HEK293 (cell line): Measurements from ENCODE around the gene DNAJC17.
A peak's percentile ranks its signal among the peaks of the same experiment; 100 is the strongest.

Experiments
- CTCF ChIA-PET: fragments of 350-600 bp; formaldehyde crosslinking; extraction: SDS; loops from one replicate; lab custom pipeline; 2021; ENCODE audit warnings: antibody characterized with exemption; lab: Yijun Ruan, JAX
- POLR2A ChIA-PET: fragments of 300-600 bp; formaldehyde crosslinking; extraction: SDS; loops from one replicate; lab custom pipeline; 2020; ENCODE audit warnings: antibody characterized with exemption, inconsistent platforms; lab: Yijun Ruan, JAX
- H3K27ac ChIP-seq: fragments of 200-500 bp; sonication (Bioruptor generic); 2 replicates; pipeline ENCODE4 v1.5.1; 2014; ENCODE audit warnings: low read depth, low read length, control low read depth, inconsistent platforms; ENCODE audit errors: extremely low read depth
- H3K36me3 ChIP-seq, 2 experiments: fragments of 200-500 bp in 1 of 2; sonication (Bioruptor generic) in 1 of 2; 1 replicate in 1 of 2; 2 replicates in 1 of 2; pipeline ENCODE4 v1.5.1; 2014 to 2017; ENCODE audit warnings: inconsistent platforms in 2 of 2, low read length in 2 of 2; ENCODE audit not compliant: control insufficient read depth in 2 of 2, insufficient read depth in 1 of 2
- H3K4me1 ChIP-seq: fragments of 200-500 bp; sonication (Bioruptor generic); 2 replicates; pipeline ENCODE4 v1.5.1; 2014; ENCODE audit warnings: mild to moderate bottlenecking, low read length, inconsistent platforms; ENCODE audit not compliant: control insufficient read depth, insufficient read depth
- H3K4me3 ChIP-seq: 2 replicates; pipeline ENCODE4 v1.5.1; 2011; ENCODE audit warnings: low read depth, mild to moderate bottlenecking, control low read depth, low read length, moderate library complexity
- H3K9me3 ChIP-seq: fragments of 200-500 bp; sonication (Bioruptor generic); 2 replicates; pipeline ENCODE4 v1.5.1; 2014; ENCODE audit warnings: low read depth, low read length, inconsistent platforms; ENCODE audit not compliant: control insufficient read depth, insufficient read depth
- GLI4 ChIP-seq: fragments of 450-650 bp; formaldehyde crosslinking; IDR thresholded peaks from 2 replicates; pipeline ENCODE4 v1.5.1; 2016; ENCODE audit warnings: missing biosample characterization, missing genetic modification characterization
- GLIS1 ChIP-seq: fragments of 450-650 bp; formaldehyde crosslinking; IDR thresholded peaks from 2 replicates; pipeline ENCODE4 v1.5.1; 2016; ENCODE audit warnings: missing biosample characterization, missing genetic modification characterization
- RBAK ChIP-seq: fragments of 450-650 bp; formaldehyde crosslinking; IDR thresholded peaks from 2 replicates; pipeline ENCODE4 v1.5.1; 2016; ENCODE audit warnings: missing biosample characterization, missing genetic modification characterization
- SP2 ChIP-seq: fragments of 450-650 bp; formaldehyde crosslinking; IDR thresholded peaks from 2 replicates; pipeline ENCODE4 v1.5.1; 2016; ENCODE audit warnings: missing biosample characterization, missing genetic modification characterization
- ZBTB17 ChIP-seq: fragments of 450-650 bp; formaldehyde crosslinking; IDR thresholded peaks from 2 replicates; pipeline ENCODE4 v1.5.1; 2016; ENCODE audit warnings: missing biosample characterization, missing genetic modification characterization
- ZBTB20 ChIP-seq: fragments of 450-650 bp; formaldehyde crosslinking; IDR thresholded peaks from 2 replicates; pipeline ENCODE4 v1.5.1; 2016; ENCODE audit warnings: missing biosample characterization, missing genetic modification characterization
- ZBTB48 ChIP-seq: fragments of 450-650 bp; formaldehyde crosslinking; IDR thresholded peaks from 2 replicates; pipeline ENCODE4 v1.5.1; 2016; ENCODE audit warnings: missing biosample characterization, missing genetic modification characterization
- ZBTB8A ChIP-seq: fragments of 450-650 bp; formaldehyde crosslinking; IDR thresholded peaks from 2 replicates; pipeline ENCODE4 v1.5.1; 2016; ENCODE audit warnings: missing biosample characterization, missing genetic modification characterization
- ZEB2 ChIP-seq: fragments of 450-650 bp; formaldehyde crosslinking; IDR thresholded peaks from 2 replicates; pipeline ENCODE4 v1.5.1; 2016; ENCODE audit warnings: missing biosample characterization, missing genetic modification characterization
- ZFP69B ChIP-seq: fragments of 450-650 bp; formaldehyde crosslinking; IDR thresholded peaks from 2 replicates; pipeline ENCODE4 v1.5.1; 2016; ENCODE audit warnings: missing biosample characterization, missing genetic modification characterization
- ZIC2 ChIP-seq: fragments of 450-650 bp; formaldehyde crosslinking; IDR thresholded peaks from 2 replicates; pipeline ENCODE4 v1.5.1; 2016; ENCODE audit warnings: missing biosample characterization, missing genetic modification characterization
- ZNF10 ChIP-seq: fragments of 450-650 bp; formaldehyde crosslinking; IDR thresholded peaks from 2 replicates; pipeline ENCODE4 v1.5.1; 2017; ENCODE audit warnings: missing biosample characterization, missing genetic modification characterization
- ZNF16 ChIP-seq: fragments of 450-650 bp; formaldehyde crosslinking; IDR thresholded peaks from 2 replicates; pipeline ENCODE4 v1.5.1; 2016; ENCODE audit warnings: low read depth, missing biosample characterization, missing genetic modification characterization
- ZNF324 ChIP-seq: fragments of 450-650 bp; formaldehyde crosslinking; IDR thresholded peaks from 2 replicates; pipeline ENCODE4 v1.5.1; 2016; ENCODE audit warnings: missing biosample characterization, missing genetic modification characterization
- ZNF48 ChIP-seq: fragments of 450-650 bp; formaldehyde crosslinking; IDR thresholded peaks from 2 replicates; pipeline ENCODE4 v1.5.1; 2016; ENCODE audit warnings: missing biosample characterization, missing genetic modification characterization
- ZNF654 ChIP-seq: fragments of 450-650 bp; formaldehyde crosslinking; IDR thresholded peaks from 2 replicates; pipeline ENCODE4 v1.5.1; 2016; ENCODE audit warnings: low read depth, missing biosample characterization, missing genetic modification characterization
- ZNF707 ChIP-seq: fragments of 450-650 bp; formaldehyde crosslinking; IDR thresholded peaks from 2 replicates; pipeline ENCODE4 v1.5.1; 2016; ENCODE audit warnings: missing biosample characterization, missing genetic modification characterization
- ZNF830 ChIP-seq: fragments of 450-650 bp; IDR thresholded peaks from 2 replicates; pipeline ENCODE4 v1.5.0; 2018; ENCODE audit warnings: missing biosample characterization, missing genetic modification characterization, low read depth, mild to moderate bottlenecking, moderate library complexity
- ZSCAN16 ChIP-seq: fragments of 450-650 bp; formaldehyde crosslinking; IDR thresholded peaks from 2 replicates; pipeline ENCODE4 v1.5.1; 2016; ENCODE audit warnings: missing biosample characterization, missing genetic modification characterization
- TF ChIP-seq, protein P1 (sequence below): fragments of 450-650 bp; formaldehyde crosslinking; IDR thresholded peaks from 2 replicates; pipeline ENCODE4 v1.5.1; 2016; ENCODE audit warnings: missing biosample characterization, missing genetic modification characterization
- TF ChIP-seq, protein P2 (sequence below): fragments of 450-650 bp; formaldehyde crosslinking; IDR thresholded peaks from 2 replicates; pipeline ENCODE4 v1.5.1; 2017; ENCODE audit warnings: missing biosample characterization, missing genetic modification characterization
- TF ChIP-seq, protein P3 (sequence below): fragments of 450-650 bp; formaldehyde crosslinking; IDR thresholded peaks from 2 replicates; pipeline ENCODE4 v1.5.1; 2016; ENCODE audit warnings: missing biosample characterization, missing genetic modification characterization

DNAJC17 gene

DNA sequence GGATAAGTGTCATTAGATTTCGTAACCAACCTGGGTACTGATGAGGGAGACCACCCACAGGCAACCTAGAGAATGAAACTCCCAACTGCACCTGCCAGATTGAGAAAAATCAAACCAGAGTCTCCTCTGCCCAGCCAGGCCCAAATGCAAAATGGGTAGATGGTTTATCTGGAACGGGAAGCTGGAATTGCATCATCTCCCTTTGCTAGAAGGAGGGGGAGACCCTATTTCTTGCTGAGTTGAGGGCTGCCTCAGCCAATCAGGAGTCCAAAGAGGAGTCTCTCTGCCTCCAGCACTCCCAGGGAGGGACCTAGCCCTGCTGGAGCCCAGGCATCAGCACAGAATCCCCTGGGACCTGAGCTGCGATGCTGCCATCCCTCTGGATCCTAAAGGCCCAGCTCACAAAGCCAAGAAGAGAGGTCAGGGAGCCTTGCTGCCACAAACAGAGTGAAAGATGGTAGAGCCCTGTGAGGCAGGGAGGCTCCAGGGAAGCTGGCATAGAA lies 60.3 kb downstream of the DNAJC17 start:
- ChIA-PET POLR2A (interaction anchor here (0.7 to 0.8 kb wide), 3 partner anchors 53 to 227 kb away, joined by 3 to 5 read pairs (median 4); no protein-coding TSS in a partner anchor), CTCF (interaction anchor here (0.5 to 3.2 kb wide), 13 partner anchors 10 to 248 kb away, joined by 3 to 16 read pairs (median 4); partner anchors contain the start of gene SPINT1)
- H3K9me3 ChIP-seq, result no peaks in the 10 kb centered on the region
- no peak overlapping the region for H3K4me3 ChIP-seq
- no peaks in the 10 kb centered on the region for H3K4me1 ChIP-seq
- H3K36me3 ChIP-seq, result peaks cover 9 to 61% of the 10 kb centered on the region in 2 experiments; a peak in 2 of 3 replicates
- TF ChIP-seq GLI4 (tag by site-specific recombination) (no peak), ZNF48 (no peak), ZSCAN16 (tag by site-specific recombination) (no peak), RBAK (tag by site-specific recombination) (no peak), ZFP69B (tag by site-specific recombination) (0 out of 2 replicates have a peak, but pooled peaks have one; percentile 14), ZBTB17 (tag by site-specific recombination) (peak; percentile 80), GLIS1 (tag by site-specific recombination) (peak; percentile 46; the same call in 1 of the 2 replicates), ZBTB20 (tag by site-specific recombination) (peak; percentile 98), SP2 (tag by site-specific recombination) (peak; percentile 43; the same call in 1 of the 2 replicates), ZNF707 (tag by site-specific recombination) (no peak), ZNF654 (no peak), ZEB2 (tag by site-specific recombination) (0 out of 2 replicates have a peak, but pooled peaks have one; percentile 31), ZNF16 (tag by site-specific recombination) (no peak), ZBTB48 (tag by site-specific recombination) (peak; percentile 61), ZNF830 (no peak), ZIC2 (tag by site-specific recombination) (peak; percentile 59; the same call in 1 of the 2 replicates), ZNF10 (tag by site-specific recombination) (peak; percentile 52; the same call in 1 of the 2 replicates), ZNF324 (tag by site-specific recombination) (0 out of 2 replicates have a peak, but pooled peaks have one; percentile 22), ZBTB8A (tag by site-specific recombination) (peak; percentile 10; the same call in 1 of the 2 replicates)
- TF ChIP-seq, protein P1, sequence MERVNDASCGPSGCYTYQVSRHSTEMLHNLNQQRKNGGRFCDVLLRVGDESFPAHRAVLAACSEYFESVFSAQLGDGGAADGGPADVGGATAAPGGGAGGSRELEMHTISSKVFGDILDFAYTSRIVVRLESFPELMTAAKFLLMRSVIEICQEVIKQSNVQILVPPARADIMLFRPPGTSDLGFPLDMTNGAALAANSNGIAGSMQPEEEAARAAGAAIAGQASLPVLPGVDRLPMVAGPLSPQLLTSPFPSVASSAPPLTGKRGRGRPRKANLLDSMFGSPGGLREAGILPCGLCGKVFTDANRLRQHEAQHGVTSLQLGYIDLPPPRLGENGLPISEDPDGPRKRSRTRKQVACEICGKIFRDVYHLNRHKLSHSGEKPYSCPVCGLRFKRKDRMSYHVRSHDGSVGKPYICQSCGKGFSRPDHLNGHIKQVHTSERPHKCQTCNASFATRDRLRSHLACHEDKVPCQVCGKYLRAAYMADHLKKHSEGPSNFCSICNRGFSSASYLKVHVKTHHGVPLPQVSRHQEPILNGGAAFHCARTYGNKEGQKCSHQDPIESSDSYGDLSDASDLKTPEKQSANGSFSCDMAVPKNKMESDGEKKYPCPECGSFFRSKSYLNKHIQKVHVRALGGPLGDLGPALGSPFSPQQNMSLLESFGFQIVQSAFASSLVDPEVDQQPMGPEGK (tag by site-specific recombination), result peak; percentile 53; the same call in 1 of the 2 replicates
- TF ChIP-seq, protein P2, sequence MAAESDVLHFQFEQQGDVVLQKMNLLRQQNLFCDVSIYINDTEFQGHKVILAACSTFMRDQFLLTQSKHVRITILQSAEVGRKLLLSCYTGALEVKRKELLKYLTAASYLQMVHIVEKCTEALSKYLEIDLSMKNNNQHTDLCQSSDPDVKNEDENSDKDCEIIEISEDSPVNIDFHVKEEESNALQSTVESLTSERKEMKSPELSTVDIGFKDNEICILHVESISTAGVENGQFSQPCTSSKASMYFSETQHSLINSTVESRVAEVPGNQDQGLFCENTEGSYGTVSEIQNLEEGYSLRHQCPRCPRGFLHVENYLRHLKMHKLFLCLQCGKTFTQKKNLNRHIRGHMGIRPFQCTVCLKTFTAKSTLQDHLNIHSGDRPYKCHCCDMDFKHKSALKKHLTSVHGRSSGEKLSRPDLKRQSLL (tag by site-specific recombination), result peak; percentile 61
- TF ChIP-seq, protein P3, sequence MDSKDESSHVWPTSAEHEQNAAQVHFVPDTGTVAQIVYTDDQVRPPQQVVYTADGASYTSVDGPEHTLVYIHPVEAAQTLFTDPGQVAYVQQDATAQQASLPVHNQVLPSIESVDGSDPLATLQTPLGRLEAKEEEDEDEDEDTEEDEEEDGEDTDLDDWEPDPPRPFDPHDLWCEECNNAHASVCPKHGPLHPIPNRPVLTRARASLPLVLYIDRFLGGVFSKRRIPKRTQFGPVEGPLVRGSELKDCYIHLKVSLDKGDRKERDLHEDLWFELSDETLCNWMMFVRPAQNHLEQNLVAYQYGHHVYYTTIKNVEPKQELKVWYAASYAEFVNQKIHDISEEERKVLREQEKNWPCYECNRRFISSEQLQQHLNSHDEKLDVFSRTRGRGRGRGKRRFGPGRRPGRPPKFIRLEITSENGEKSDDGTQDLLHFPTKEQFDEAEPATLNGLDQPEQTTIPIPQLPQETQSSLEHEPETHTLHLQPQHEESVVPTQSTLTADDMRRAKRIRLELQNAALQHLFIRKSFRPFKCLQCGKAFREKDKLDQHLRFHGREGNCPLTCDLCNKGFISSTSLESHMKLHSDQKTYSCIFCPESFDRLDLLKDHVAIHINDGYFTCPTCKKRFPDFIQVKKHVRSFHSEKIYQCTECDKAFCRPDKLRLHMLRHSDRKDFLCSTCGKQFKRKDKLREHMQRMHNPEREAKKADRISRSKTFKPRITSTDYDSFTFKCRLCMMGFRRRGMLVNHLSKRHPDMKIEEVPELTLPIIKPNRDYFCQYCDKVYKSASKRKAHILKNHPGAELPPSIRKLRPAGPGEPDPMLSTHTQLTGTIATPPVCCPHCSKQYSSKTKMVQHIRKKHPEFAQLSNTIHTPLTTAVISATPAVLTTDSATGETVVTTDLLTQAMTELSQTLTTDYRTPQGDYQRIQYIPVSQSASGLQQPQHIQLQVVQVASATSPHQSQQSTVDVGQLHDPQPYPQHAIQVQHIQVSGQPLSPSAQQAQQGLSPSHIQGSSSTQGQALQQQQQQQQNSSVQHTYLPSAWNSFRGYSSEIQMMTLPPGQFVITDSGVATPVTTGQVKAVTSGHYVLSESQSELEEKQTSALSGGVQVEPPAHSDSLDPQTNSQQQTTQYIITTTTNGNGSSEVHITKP, result peak; percentile 82
- H3K27ac ChIP-seq, result no peak overlapping the region
